SK-N-SH (cell line): ENCODE measurements around the gene HNRNPUL1. TPM values are rescaled to one million over a fixed set of nuclear protein-coding genes. Genes with fewer than 3 reads are reported as not detected.
A peak's percentile ranks its signal among the peaks of the same experiment; 100 is the strongest.

ENCODE experiments used
- CTCF ChIA-PET: fragments of 300-600, 350-600 bp; formaldehyde crosslinking; extraction: SDS; loops from one replicate; lab custom pipeline; 2021; lab: Yijun Ruan, JAX
- POLR2A ChIA-PET: fragments of 350-600 bp; sonication (Branson Sonifier 250); formaldehyde crosslinking; extraction: SDS; loops from one replicate; lab custom pipeline; 2020; ENCODE audit warnings: antibody characterized with exemption, inconsistent platforms; lab: Yijun Ruan, JAX
- DNase-seq: peaks from one replicate; pipeline ENCODE4 v3.0.0; 2012
- H2AFZ ChIP-seq: fragments of 200-600 bp; sonication (generic); 2 replicates; pipeline ENCODE4 v1.8.1; 2016; ENCODE audit warnings: antibody characterized with exemption, mild to moderate bottlenecking, low read depth
- H3F3A ChIP-seq: fragments of 200-600 bp; sonication (generic); replicated peaks from 2 replicates; pipeline ENCODE3; 2016; ENCODE audit warnings: antibody characterized with exemption, mild to moderate bottlenecking; ENCODE audit not compliant: insufficient read depth
- H3K27ac ChIP-seq, 2 experiments: fragments of 200-500 bp in 1 of 2; fragments of 200-600 bp in 1 of 2; sonication (Bioruptor generic) in 1 of 2; sonication (generic), shearing (Covaris generic) in 1 of 2; 2 replicates each; pipeline versions ENCODE4 v1.5.1 to v1.6.1; 2014 to 2016; ENCODE audit warnings: low read depth in 2 of 2, inconsistent platforms in 1 of 2, low read length in 1 of 2, mild to moderate bottlenecking in 1 of 2, mixed read lengths in 1 of 2
- H3K27me3 ChIP-seq: fragments of 200-600 bp; sonication (generic), shearing (Covaris generic); 2 replicates; pipeline ENCODE4 v1.6.1; 2016; ENCODE audit warnings: mixed run types; ENCODE audit not compliant: insufficient read depth
- H3K36me3 ChIP-seq, 2 experiments: fragments of 200-500 bp in 1 of 2; fragments of 200-600 bp in 1 of 2; sonication (Bioruptor generic) in 1 of 2; sonication (generic) in 1 of 2; replicated peaks in 1 of 2; 2 replicates each; pipeline versions ENCODE3 to v1.5.1; 2014 to 2016; ENCODE audit warnings: low read length in 1 of 2, mild to moderate bottlenecking in 1 of 2; ENCODE audit not compliant: insufficient read depth in 2 of 2, control insufficient read depth in 1 of 2
- H3K4me1 ChIP-seq, 2 experiments: fragments of 200-500 bp in 1 of 2; fragments of 200-600 bp in 1 of 2; sonication (Bioruptor generic) in 1 of 2; sonication (generic), shearing (Covaris generic) in 1 of 2; 2 replicates each; pipeline versions ENCODE4 v1.5.1 to v1.6.1; 2014 to 2016; ENCODE audit warnings: low read depth in 1 of 2, low read length in 1 of 2, mixed run types in 1 of 2; ENCODE audit not compliant: insufficient read depth in 2 of 2, control insufficient read depth in 1 of 2
- H3K4me2 ChIP-seq: fragments of 200-600 bp; sonication (generic), shearing (Covaris generic); 2 replicates; pipeline ENCODE4 v1.6.1; 2017; ENCODE audit warnings: mixed run types
- H3K4me3 ChIP-seq, 2 experiments: fragments of 200-500 bp in 1 of 2; fragments of 200-600 bp in 1 of 2; sonication (Bioruptor generic) in 1 of 2; sonication (generic), shearing (Covaris generic) in 1 of 2; 2 replicates each; pipeline versions ENCODE4 v1.5.1 to v1.8.1; 2014 to 2016; ENCODE audit warnings: low read depth in 2 of 2, inconsistent platforms in 1 of 2, low read length in 1 of 2, mild to moderate bottlenecking in 1 of 2, mixed read lengths in 1 of 2, moderate library complexity in 1 of 2
- H3K79me2 ChIP-seq: fragments of 200-600 bp; sonication (generic); 2 replicates; pipeline ENCODE4 v1.8.1; 2017; ENCODE audit warnings: mild to moderate bottlenecking; ENCODE audit not compliant: insufficient read depth
- H3K9ac ChIP-seq: fragments of 200-600 bp; sonication (generic); 2 replicates; pipeline ENCODE4 v1.6.1; 2017; ENCODE audit warnings: mixed run types
- H3K9me2 ChIP-seq: fragments of 200-600 bp; sonication (generic); 2 replicates; pipeline ENCODE4 v1.6.1; 2017; ENCODE audit warnings: mixed run types
- H3K9me3 ChIP-seq: fragments of 200-600 bp; sonication (generic); 2 replicates; pipeline ENCODE4 v1.6.1; 2017; ENCODE audit warnings: mixed run types, mild to moderate bottlenecking, moderate library complexity
- H4K20me1 ChIP-seq: fragments of 200-600 bp; sonication (generic); 2 replicates; pipeline ENCODE4 v1.6.1; 2017; ENCODE audit warnings: mild to moderate bottlenecking, mixed run types; ENCODE audit not compliant: insufficient read depth
- CHD2 ChIP-seq: fragments of 150-350 bp; IDR thresholded peaks from 2 replicates; pipeline ENCODE4 v1.6.1; 2018; ENCODE audit warnings: low read length; ENCODE audit not compliant: partially characterized antibody
- EP300 ChIP-seq, 2 experiments: IDR thresholded peaks; 2 replicates each; pipeline versions ENCODE4 v1.4.0 to v1.6.1; 2012; ENCODE audit warnings: borderline replicate concordance in 1 of 2, low read depth in 1 of 2, low read length in 1 of 2
- EZH2phosphoT487 ChIP-seq: fragments of 200-600 bp; sonication (generic); IDR thresholded peaks from 2 replicates; pipeline ENCODE4 v1.6.1; 2017; ENCODE audit warnings: low read depth, mixed run types, mild to moderate bottlenecking, antibody characterized with exemption, moderate library complexity, borderline replicate concordance
- FOSL2 ChIP-seq: IDR thresholded peaks from 2 replicates; pipeline ENCODE4 v1.4.0; 2012; ENCODE audit warnings: low read depth, mild to moderate bottlenecking, moderate library complexity, borderline replicate concordance
- FOXJ3 ChIP-seq: sonication (generic); formaldehyde crosslinking; IDR thresholded peaks from 2 replicates; pipeline ENCODE4 v1.5.1; 2020; ENCODE audit warnings: mild to moderate bottlenecking, missing genetic modification reagents
- FOXM1 ChIP-seq: IDR thresholded peaks from 2 replicates; pipeline ENCODE4 v1.4.0; 2012; ENCODE audit warnings: low read depth, mild to moderate bottlenecking
- GATA2 ChIP-seq: sonication (generic); formaldehyde crosslinking; IDR thresholded peaks from 2 replicates; pipeline ENCODE4 v1.5.0; 2020; ENCODE audit warnings: mild to moderate bottlenecking, missing genetic modification reagents
- IRF3 ChIP-seq: fragments of 150-350 bp; IDR thresholded peaks from 2 replicates; pipeline ENCODE4 v1.6.1; 2016; ENCODE audit warnings: mild to moderate bottlenecking, low read depth, low read length
- JUND ChIP-seq: IDR thresholded peaks from 2 replicates; pipeline ENCODE4 v1.4.0; 2012
- MEF2A ChIP-seq: IDR thresholded peaks from 2 replicates; pipeline ENCODE4 v1.4.0; 2012; ENCODE audit warnings: low read depth, borderline replicate concordance
- MXI1 ChIP-seq: IDR thresholded peaks from 2 replicates; pipeline ENCODE4 v1.6.1; 2012; ENCODE audit warnings: mild to moderate bottlenecking, low read depth, low read length, improper control_type of control experiment
- NFIC ChIP-seq: IDR thresholded peaks from 2 replicates; pipeline ENCODE4 v1.4.0; 2012; ENCODE audit warnings: borderline replicate concordance
- RAD21 ChIP-seq: IDR thresholded peaks from 2 replicates; pipeline ENCODE4 v1.6.1; 2012; ENCODE audit warnings: mild to moderate bottlenecking, low read length
- RFX5 ChIP-seq: IDR thresholded peaks from 2 replicates; pipeline ENCODE4 v1.6.1; 2012; ENCODE audit warnings: mild to moderate bottlenecking, improper control_type of control experiment, low read length
- RXRA ChIP-seq: IDR thresholded peaks from 2 replicates; pipeline ENCODE4 v1.4.0; 2012; ENCODE audit warnings: low read depth, mild to moderate bottlenecking, borderline replicate concordance
- SIN3A ChIP-seq: IDR thresholded peaks from 2 replicates; pipeline ENCODE4 v1.6.1; 2012; ENCODE audit warnings: low read depth, mild to moderate bottlenecking, low read length, moderate library complexity, borderline replicate concordance
- SMC3 ChIP-seq: IDR thresholded peaks from 2 replicates; pipeline ENCODE4 v1.6.1; 2012; ENCODE audit warnings: low read depth, low read length, improper control_type of control experiment
- TAF1 ChIP-seq: IDR thresholded peaks from 2 replicates; pipeline ENCODE4 v1.6.1; 2012; ENCODE audit warnings: low read depth, mild to moderate bottlenecking, low read length, moderate library complexity, borderline replicate concordance
- TCF12 ChIP-seq: IDR thresholded peaks from 2 replicates; pipeline ENCODE4 v1.4.0; 2012
- TEAD4 ChIP-seq: IDR thresholded peaks from 2 replicates; pipeline ENCODE4 v1.4.0; 2012; ENCODE audit warnings: mild to moderate bottlenecking, borderline replicate concordance; ENCODE audit not compliant: insufficient read depth
- USF1 ChIP-seq: IDR thresholded peaks from 2 replicates; pipeline ENCODE4 v1.4.0; 2012; ENCODE audit warnings: low read depth, borderline replicate concordance
- YY1 ChIP-seq: IDR thresholded peaks from 2 replicates; pipeline ENCODE4 v1.4.0; 2012; ENCODE audit warnings: low read depth, mild to moderate bottlenecking
- WGBS: methylation state at CpG from one replicate; pipeline ENCODE4 v1.1.6; 2017; ENCODE audit warnings: low lambda C conversion rate; 5-methylcytosine and 5-hydroxymethylcytosine counted together
- polyA plus RNA-seq, 3 experiments: library from polyadenylated mRNA; depleted of rRNA; stranded (reverse); fragments of >200 nt; gene quantifications; 2 replicates each; pipeline ENCODE4 v1.2.3, GENCODE V29; 2012
- TF ChIP-seq, protein P1 (sequence below): IDR thresholded peaks from 2 replicates; pipeline ENCODE4 v1.4.0; 2012; ENCODE audit warnings: low read depth, borderline replicate concordance
- TF ChIP-seq, protein P2 (sequence below): fragments of 200-600 bp; sonication (generic); IDR thresholded peaks from 2 replicates; pipeline ENCODE4 v1.6.1; 2017; ENCODE audit warnings: antibody characterized with exemption, mild to moderate bottlenecking, moderate library complexity
- TF ChIP-seq, protein P3 (sequence below): fragments of 150-350 bp; IDR thresholded peaks from 2 replicates; pipeline ENCODE4 v1.6.1; 2017; ENCODE audit warnings: antibody characterized with exemption, low read length, low read depth, borderline replicate concordance

Gene HNRNPUL1
- polyA plus RNA-seq, 1 of the 3 experiments (the other 2 are of a cell fraction): 41.5 TPM

DNA sequence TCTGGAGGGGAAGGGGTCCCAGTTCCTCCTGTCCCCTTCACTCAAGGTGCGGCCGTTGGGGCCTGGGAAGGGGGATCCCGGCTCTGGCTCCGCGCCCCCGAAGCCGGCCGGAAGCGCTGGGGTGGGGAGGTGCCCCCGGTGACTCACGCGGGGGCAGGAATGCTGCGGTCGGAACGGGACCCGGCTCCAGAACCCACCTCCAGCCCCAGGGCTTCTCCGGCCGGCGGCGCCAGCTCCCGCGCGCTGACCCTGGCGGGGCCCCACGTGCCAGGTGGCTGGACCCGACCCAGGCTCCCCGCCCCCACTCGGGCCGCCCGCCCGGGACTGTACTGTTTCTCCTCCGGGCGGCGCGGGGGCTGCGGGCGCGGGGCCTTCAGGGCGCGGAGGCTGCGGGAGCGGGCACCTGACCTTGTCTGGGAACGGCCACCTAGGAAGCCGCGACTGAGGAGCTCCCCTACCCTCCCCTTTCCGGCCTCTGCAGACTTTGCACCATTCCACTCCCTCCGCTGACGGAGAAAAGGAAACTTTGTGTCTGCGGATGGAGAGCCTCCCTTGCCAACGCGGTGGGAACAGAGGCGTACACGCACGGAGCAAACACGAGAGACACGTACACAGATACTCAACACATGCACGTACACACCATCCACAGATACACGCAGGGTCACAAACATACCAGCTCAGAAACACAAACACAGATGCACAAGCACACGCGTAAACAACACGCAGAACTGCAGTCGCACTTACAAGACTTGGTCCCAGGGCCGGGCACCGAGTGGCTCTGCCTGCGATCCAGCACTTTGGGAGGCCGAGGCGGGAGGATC, 37.9 kb upstream of the HNRNPUL1 start:
- POLR2A ChIA-PET: no interaction called here
- no peak for TF ChIP-seq RFX5
- TF ChIP-seq EZH2phosphoT487: no peak
- TF ChIP-seq FOSL2: peak; percentile 80
- TF ChIP-seq, protein P1, sequence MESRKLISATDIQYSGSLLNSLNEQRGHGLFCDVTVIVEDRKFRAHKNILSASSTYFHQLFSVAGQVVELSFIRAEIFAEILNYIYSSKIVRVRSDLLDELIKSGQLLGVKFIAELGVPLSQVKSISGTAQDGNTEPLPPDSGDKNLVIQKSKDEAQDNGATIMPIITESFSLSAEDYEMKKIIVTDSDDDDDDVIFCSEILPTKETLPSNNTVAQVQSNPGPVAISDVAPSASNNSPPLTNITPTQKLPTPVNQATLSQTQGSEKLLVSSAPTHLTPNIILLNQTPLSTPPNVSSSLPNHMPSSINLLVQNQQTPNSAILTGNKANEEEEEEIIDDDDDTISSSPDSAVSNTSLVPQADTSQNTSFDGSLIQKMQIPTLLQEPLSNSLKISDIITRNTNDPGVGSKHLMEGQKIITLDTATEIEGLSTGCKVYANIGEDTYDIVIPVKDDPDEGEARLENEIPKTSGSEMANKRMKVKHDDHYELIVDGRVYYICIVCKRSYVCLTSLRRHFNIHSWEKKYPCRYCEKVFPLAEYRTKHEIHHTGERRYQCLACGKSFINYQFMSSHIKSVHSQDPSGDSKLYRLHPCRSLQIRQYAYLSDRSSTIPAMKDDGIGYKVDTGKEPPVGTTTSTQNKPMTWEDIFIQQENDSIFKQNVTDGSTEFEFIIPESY: no peak
- TF ChIP-seq RAD21: no peak
- no peak for TF ChIP-seq IRF3
- TF ChIP-seq USF1: no peak; the same call in 1 of the 2 replicates
- no peak for TF ChIP-seq SMC3
- TF ChIP-seq FOXJ3 (CRISPR knock-in tag): no peak
- TF ChIP-seq, protein P2, sequence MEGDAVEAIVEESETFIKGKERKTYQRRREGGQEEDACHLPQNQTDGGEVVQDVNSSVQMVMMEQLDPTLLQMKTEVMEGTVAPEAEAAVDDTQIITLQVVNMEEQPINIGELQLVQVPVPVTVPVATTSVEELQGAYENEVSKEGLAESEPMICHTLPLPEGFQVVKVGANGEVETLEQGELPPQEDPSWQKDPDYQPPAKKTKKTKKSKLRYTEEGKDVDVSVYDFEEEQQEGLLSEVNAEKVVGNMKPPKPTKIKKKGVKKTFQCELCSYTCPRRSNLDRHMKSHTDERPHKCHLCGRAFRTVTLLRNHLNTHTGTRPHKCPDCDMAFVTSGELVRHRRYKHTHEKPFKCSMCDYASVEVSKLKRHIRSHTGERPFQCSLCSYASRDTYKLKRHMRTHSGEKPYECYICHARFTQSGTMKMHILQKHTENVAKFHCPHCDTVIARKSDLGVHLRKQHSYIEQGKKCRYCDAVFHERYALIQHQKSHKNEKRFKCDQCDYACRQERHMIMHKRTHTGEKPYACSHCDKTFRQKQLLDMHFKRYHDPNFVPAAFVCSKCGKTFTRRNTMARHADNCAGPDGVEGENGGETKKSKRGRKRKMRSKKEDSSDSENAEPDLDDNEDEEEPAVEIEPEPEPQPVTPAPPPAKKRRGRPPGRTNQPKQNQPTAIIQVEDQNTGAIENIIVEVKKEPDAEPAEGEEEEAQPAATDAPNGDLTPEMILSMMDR: no peak
- peak; percentile 85 for TF ChIP-seq NFIC
- no peak for TF ChIP-seq MXI1
- no peak for TF ChIP-seq CHD2
- no peak; the same call in 1 of the 2 replicates for TF ChIP-seq TAF1
- no peak; the same call in 1 of the 2 replicates for TF ChIP-seq MEF2A
- TF ChIP-seq, protein P3, sequence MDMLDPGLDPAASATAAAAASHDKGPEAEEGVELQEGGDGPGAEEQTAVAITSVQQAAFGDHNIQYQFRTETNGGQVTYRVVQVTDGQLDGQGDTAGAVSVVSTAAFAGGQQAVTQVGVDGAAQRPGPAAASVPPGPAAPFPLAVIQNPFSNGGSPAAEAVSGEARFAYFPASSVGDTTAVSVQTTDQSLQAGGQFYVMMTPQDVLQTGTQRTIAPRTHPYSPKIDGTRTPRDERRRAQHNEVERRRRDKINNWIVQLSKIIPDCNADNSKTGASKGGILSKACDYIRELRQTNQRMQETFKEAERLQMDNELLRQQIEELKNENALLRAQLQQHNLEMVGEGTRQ: no peak
- TF ChIP-seq RXRA: peak; percentile 86; the same call in 1 of the 2 replicates
- peak; percentile 62 for TF ChIP-seq JUND
- peak; percentile 61 for TF ChIP-seq TCF12
- TF ChIP-seq SIN3A: 0 out of 2 replicates have a peak, but pooled peaks have one; percentile 34
- peak; percentile 77; the same call in 1 of the 2 replicates for TF ChIP-seq FOXM1
- no peak for TF ChIP-seq GATA2 (CRISPR knock-in tag)
- no peak for TF ChIP-seq YY1
- peak; percentile 93 for TF ChIP-seq TEAD4
- peak in 1 of 2 experiments; percentile 89; a peak in 2 of 4 replicates for TF ChIP-seq EP300 (IDR thresholded peaks at IDR 0.05; ENCODE audit: borderline replicate concordance in 1 of 2, low read depth in 1 of 2, low read length in 1 of 2)

More for the DNA sequence above, 37.9 kb upstream of the HNRNPUL1 start:
- Histone ChIP-seq H3K4me3 (peak overlapping the region; percentile 9 to 49; a peak in 2 of 4 replicates), H3K9me2 (no peaks in the 10 kb centered on the region), H3K36me3 (peaks cover 0 to 37% of the 10 kb centered on the region in 2 experiments), H4K20me1 (no peaks in the 10 kb centered on the region), H3K9me3 (no peaks in the 10 kb centered on the region), H3K4me2 (peak overlapping the region; percentile 87), H3K9ac (peak overlapping the region; percentile 63), H3K79me2 (peaks cover 87% of the 10 kb centered on the region), H2AFZ (no peak overlapping the region), H3K4me1 (peaks cover 0 to 27% of the 10 kb centered on the region in 2 experiments; a peak in 2 of 4 replicates), H3K27me3 (no peaks in the 10 kb centered on the region), H3F3A (peaks cover 55% of the 10 kb centered on the region), H3K27ac (peak overlapping the region; percentile 41 to 96)
- 4% methylated on average over 26 of the region's 67 CpGs for WGBS
- CTCF ChIA-PET: interaction anchor here (0.8 kb wide), 1 partner anchor 22 kb away, joined by 3 read pairs; no protein-coding TSS in a partner anchor
- peak; percentile 56 for DNase-seq
